NB4 (cell line): ENCODE data around the gene TSPAN2.

Source experiments
- DNase-seq: peaks from one replicate; pipeline ENCODE4 v3.0.0; 2010; ENCODE audit warnings: low read depth
- H3K4me3 ChIP-seq: one replicate; pipeline ENCODE4 v1.5.1; 2011; ENCODE audit warnings: mild to moderate bottlenecking, low read depth, low read length, moderate library complexity
- MYC ChIP-seq: IDR thresholded peaks from 2 replicates; pipeline ENCODE4 v1.6.1; 2011; ENCODE audit warnings: low read depth, low read length
- POLR2A ChIP-seq: IDR thresholded peaks from 2 replicates; pipeline ENCODE4 v1.6.1; 2011; ENCODE audit warnings: mild to moderate bottlenecking; ENCODE audit not compliant: insufficient read length; ENCODE audit errors: extremely low read depth
- TF ChIP-seq, protein P1 (sequence below): IDR thresholded peaks from one replicate; pipeline ENCODE4 v1.5.1; 2012; ENCODE audit warnings: low read depth, low read length
- TF ChIP-seq, protein P2 (sequence below): IDR thresholded peaks from 2 replicates; pipeline ENCODE4 v1.6.1; 2011; ENCODE audit warnings: low read depth, low read length

The TSPAN2 gene

DNA sequence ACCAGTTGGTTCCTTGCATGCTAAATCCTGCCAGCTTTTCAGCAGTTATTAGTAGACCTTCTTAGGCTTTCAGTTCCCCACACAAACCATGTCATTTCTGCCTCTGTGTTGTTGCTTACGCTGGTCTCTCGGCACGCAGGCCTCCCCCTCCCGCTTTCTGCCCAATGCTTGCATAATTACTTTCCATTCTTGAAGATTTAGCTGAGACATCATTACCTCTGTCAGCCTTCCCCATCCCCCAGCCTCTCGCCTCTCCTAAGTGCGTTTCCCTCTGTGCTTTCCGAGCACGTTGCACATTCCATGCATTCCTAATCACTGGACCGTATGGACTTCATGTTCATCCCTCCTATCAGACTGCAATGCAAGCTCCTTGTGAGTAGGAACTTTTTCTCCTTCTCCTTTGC, 32.9 kb downstream of the TSPAN2 start:
- no peak overlapping the region for H3K4me3 ChIP-seq
- DNase-seq: no peak
- TF ChIP-seq, protein P1, sequence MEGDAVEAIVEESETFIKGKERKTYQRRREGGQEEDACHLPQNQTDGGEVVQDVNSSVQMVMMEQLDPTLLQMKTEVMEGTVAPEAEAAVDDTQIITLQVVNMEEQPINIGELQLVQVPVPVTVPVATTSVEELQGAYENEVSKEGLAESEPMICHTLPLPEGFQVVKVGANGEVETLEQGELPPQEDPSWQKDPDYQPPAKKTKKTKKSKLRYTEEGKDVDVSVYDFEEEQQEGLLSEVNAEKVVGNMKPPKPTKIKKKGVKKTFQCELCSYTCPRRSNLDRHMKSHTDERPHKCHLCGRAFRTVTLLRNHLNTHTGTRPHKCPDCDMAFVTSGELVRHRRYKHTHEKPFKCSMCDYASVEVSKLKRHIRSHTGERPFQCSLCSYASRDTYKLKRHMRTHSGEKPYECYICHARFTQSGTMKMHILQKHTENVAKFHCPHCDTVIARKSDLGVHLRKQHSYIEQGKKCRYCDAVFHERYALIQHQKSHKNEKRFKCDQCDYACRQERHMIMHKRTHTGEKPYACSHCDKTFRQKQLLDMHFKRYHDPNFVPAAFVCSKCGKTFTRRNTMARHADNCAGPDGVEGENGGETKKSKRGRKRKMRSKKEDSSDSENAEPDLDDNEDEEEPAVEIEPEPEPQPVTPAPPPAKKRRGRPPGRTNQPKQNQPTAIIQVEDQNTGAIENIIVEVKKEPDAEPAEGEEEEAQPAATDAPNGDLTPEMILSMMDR: no peak

DNA sequence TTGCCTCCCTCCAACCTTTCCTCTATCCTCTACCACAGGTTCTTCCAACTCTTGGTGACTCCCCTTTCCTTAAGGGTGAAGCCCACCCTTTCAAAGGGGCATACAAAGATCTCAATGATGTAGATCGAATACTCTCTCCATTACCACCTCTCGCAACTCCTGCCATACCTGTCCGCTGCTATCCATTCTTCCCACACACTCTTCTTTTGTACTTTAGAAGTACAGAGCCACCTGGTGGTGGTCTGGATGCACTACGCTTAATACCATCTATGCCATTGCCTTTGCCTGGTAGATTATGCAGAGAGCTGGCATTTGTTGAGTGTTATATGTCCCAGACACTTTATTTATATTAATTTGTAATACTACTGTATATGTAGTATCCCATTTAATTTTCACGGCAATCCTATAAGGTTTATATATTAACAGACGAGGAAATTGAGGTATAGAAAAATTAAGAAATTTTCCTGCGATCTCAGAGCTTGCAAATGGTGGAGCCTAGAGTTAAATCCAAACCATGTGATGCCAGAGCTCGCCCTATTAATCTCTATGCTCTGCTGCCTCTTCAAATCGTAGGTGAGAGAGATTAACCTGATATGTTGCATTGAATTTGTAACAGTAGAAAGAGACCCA, 36.7 kb downstream of the TSPAN2 start:
- DNase-seq: peak; percentile 62
- TF ChIP-seq POLR2A: no peak
- TF ChIP-seq, protein P1: peak; percentile 77
- no peak overlapping the region for H3K4me3 ChIP-seq

DNA sequence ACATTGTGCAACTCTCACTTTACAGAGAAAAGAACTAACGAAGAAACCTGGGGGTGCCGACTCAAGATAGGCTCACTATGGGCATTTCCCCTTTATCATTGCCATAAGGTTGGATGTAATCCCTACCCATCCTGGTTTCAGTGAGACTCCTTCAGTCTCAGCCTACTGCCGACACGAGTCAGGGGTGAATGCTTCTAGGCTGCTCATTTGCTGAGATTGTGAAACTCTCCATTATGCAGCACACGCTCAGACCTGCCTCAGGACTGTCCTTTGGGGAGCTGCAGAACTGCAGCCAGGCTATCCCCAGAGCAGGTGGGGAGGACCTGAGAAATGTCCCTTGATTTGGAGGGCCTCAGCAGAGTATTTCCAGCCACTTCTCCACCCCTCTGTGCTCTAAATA, 37.5 kb downstream of the TSPAN2 start:
- no peak overlapping the region for H3K4me3 ChIP-seq

DNA sequence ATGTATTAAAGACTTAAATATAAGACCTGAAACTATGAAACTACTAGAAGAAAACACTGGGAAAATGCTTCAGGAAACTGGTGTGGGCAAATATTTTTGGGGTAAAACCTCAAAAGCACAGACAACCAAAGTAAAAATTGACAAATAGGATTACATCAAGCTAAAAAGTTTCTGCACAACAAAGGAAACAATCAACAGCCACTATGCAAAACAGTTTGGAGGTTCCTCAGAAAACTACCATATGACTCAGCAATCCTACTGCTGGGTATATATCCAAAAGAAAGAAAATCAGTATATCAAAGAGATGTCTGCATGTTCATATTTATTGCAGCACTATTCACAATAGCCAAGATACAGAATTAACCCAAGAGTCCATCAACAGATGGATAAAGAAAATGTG, 42.6 kb downstream of the TSPAN2 start:
- no peak for TF ChIP-seq MYC
- TF ChIP-seq, protein P2, sequence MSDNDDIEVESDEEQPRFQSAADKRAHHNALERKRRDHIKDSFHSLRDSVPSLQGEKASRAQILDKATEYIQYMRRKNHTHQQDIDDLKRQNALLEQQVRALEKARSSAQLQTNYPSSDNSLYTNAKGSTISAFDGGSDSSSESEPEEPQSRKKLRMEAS: no peak
- TF ChIP-seq, protein P1: no peak
- no peak for TF ChIP-seq POLR2A
- DNase-seq: no peak
- no peak overlapping the region for H3K4me3 ChIP-seq

More for the DNA sequence above, 37.5 kb downstream of the TSPAN2 start:
- TF ChIP-seq MYC: no peak
- TF ChIP-seq, protein P2: no peak
- TF ChIP-seq POLR2A: no peak
- TF ChIP-seq, protein P1: no peak
- no peak for DNase-seq

DNA sequence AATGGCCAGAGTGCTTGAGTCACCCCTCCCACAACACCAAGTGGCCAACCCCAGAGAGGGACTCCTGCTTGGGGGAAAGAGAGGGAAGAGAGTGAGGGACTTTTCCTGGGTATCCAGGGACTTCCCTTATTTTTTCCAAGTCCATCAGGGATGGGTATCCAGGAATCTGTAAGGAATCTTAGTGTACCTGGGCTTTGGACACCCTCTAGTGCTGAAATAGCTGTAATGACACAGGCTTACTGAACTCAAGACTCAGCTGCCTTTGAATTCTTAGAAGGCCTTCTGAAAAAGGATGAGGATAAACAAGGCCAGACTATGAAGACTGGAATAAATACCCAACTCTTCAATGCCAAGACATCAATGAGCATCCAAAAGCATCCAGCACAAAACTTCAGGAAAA, 47.6 kb downstream of the TSPAN2 start:
- no peak overlapping the region for H3K4me3 ChIP-seq
- no peak for DNase-seq
- TF ChIP-seq, protein P2: no peak
- TF ChIP-seq, protein P1: no peak
- TF ChIP-seq POLR2A (no peak), MYC (no peak)

DNA sequence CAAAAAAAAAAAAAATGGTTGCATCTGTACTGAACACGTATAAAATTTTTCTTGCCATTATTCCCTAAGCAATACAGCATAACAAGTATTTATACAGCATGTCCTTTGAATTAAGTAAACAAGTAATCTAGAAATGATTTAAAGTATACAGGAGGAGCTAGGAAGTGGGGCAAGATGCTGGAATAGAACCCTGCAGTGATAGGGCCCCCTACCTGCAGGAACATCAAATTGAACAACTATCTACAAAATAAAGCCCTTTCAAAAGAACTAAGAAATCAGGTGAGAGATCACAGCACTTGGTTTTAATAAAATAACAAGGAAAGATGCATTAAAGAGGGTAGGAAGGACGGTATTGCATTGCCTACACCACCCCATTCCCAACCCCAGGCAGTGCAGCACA, 48.8 kb downstream of the TSPAN2 start:
- TF ChIP-seq MYC: no peak
- TF ChIP-seq, protein P2: no peak
- TF ChIP-seq POLR2A: no peak
- TF ChIP-seq, protein P1: no peak
- no peak for DNase-seq
- H3K4me3 ChIP-seq: no peak overlapping the region
